ENCODE measurements around the gene RSRC1. TPM values are rescaled to one million over a fixed set of nuclear protein-coding genes. Genes with fewer than 3 reads are reported as not detected.
"Not testable (repeated sequence)": the region's sequence is repeated elsewhere in the genome, so short reads cannot be mapped to it uniquely, and the experiment has no call there.

Gene RSRC1
- total RNA-seq, 2 donors from 2014 or later, result 28.5 to 32.0 TPM

DNA sequence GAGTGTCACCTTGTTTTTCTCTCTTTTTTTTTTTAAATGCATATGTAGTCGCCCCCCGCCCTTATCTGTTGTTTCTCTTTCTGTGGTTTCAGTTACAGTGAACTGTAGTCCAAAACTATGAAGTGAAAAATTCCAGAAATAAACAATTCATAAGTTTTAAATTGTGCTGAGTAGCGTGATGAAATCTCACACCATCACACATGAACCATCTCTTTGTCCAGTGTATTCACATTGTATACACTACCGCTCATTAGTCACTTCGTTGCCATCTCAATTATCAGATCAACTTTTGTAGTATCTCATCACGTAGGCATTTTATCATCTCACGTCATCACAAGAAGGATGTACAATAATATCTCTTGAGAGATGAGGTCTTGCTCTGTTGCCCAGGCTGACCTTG lies 398.6 kb downstream of the RSRC1 start:
- TF ChIP-seq, protein P1, sequence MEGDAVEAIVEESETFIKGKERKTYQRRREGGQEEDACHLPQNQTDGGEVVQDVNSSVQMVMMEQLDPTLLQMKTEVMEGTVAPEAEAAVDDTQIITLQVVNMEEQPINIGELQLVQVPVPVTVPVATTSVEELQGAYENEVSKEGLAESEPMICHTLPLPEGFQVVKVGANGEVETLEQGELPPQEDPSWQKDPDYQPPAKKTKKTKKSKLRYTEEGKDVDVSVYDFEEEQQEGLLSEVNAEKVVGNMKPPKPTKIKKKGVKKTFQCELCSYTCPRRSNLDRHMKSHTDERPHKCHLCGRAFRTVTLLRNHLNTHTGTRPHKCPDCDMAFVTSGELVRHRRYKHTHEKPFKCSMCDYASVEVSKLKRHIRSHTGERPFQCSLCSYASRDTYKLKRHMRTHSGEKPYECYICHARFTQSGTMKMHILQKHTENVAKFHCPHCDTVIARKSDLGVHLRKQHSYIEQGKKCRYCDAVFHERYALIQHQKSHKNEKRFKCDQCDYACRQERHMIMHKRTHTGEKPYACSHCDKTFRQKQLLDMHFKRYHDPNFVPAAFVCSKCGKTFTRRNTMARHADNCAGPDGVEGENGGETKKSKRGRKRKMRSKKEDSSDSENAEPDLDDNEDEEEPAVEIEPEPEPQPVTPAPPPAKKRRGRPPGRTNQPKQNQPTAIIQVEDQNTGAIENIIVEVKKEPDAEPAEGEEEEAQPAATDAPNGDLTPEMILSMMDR (IDR thresholded peaks at IDR 0.05), result no peak
- Histone ChIP-seq H3K27ac (no peak overlapping the region), H3K27me3 (no peaks in the 10 kb centered on the region), H3K9ac (ENCODE audit: low read depth in 2 of 2, low read length in 2 of 2) (no peak overlapping the region), H3K4me1 (no peaks in the 10 kb centered on the region), H3K4me3 (no peak overlapping the region), H3K36me3 (no peaks in the 10 kb centered on the region), H3K9me3 (no peaks in the 10 kb centered on the region)
- intact Hi-C loops (cut with DNase I), result no loop called here
- DNase-seq, result no peak

DNA sequence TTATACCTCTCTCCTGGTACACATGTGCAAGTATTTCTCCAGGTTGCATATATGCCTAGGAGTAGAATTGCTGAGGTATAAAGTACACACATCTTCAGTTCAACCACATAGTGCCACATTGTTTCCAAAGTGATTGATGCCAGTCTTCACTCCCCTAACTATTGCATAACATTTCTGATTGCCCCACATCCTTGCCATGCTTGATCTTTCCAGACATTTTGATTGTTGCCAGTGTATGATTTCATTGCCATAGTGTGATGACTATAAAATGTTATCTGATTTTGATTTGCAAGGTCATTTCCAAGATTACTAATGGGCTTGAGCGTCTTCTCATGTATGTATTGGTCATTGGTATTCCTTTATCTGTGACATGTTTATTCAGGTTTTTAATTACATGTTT lies 400.0 kb downstream of the RSRC1 start:
- H3K4me3 ChIP-seq, result no peak overlapping the region
- DNase-seq, result no peak
- H3K27me3 ChIP-seq, result no peaks in the 10 kb centered on the region
- H3K27ac ChIP-seq, result no peak overlapping the region
- H3K9me3 ChIP-seq, result no peaks in the 10 kb centered on the region
- intact Hi-C loops (cut with DNase I), result no loop called here
- no peak overlapping the region for H3K9ac ChIP-seq (ENCODE audit: low read depth in 2 of 2, low read length in 2 of 2)
- no peaks in the 10 kb centered on the region for H3K36me3 ChIP-seq
- no peaks in the 10 kb centered on the region for H3K4me1 ChIP-seq
- TF ChIP-seq, protein P1 (IDR thresholded peaks at IDR 0.05), result no peak

DNA sequence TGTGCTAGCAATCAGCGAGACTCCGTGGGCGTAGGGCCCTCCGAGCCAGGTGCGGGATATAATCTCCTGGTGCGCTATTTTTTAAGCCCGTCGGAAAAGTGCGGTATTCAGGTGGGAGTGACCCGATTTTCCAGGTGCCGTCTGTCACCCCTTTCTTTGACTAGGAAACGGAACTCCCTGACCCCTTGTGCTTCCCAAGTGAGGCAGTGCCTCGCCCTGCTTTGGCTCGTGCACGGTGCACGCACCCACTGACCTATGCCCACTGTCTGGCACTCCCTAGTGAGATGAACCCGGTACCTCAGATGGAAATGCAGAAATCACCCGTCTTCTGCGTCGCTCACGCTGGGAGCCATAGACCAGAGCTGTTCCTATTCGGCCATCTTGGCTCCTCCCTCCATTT lies 406.8 kb downstream of the RSRC1 start:
- H3K4me1 ChIP-seq; H3K27ac ChIP-seq; H3K36me3 ChIP-seq; H3K4me3 ChIP-seq; intact Hi-C loops (cut with DNase I); H3K9ac ChIP-seq (ENCODE audit: low read depth in 2 of 2, low read length in 2 of 2); H3K27me3 ChIP-seq; H3K9me3 ChIP-seq; DNase-seq: not testable (repeated sequence)

DNA sequence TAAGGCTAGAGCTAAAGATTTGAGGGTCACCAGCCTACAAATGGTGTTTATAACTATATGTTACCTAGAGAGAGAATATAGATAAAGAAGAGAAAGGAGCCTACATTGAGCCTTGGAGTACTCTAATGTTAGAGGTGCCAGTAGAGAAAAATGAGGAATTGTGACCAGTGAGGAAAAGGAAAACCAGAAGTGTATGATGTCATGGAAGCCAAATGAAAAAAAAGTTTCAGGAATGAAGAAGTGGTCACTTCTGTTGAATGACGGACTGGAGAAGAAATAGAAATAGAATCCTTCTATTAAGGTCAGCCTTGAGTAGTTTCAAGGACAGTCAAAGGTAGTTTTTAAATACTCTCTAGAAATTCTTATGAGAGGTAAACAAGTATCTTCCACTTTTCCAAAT lies 409.9 kb downstream of the RSRC1 start:
- Histone ChIP-seq H3K36me3 (no peaks in the 10 kb centered on the region), H3K4me1 (no peaks in the 10 kb centered on the region), H3K9ac (ENCODE audit: low read depth in 2 of 2, low read length in 2 of 2) (no peak overlapping the region), H3K9me3 (no peaks in the 10 kb centered on the region), H3K27ac (no peak overlapping the region), H3K27me3 (no peaks in the 10 kb centered on the region), H3K4me3 (no peak overlapping the region)
- TF ChIP-seq, protein P1 (IDR thresholded peaks at IDR 0.05), result no peak
- no peak for DNase-seq
- intact Hi-C loops (cut with DNase I), result no loop called here

DNA sequence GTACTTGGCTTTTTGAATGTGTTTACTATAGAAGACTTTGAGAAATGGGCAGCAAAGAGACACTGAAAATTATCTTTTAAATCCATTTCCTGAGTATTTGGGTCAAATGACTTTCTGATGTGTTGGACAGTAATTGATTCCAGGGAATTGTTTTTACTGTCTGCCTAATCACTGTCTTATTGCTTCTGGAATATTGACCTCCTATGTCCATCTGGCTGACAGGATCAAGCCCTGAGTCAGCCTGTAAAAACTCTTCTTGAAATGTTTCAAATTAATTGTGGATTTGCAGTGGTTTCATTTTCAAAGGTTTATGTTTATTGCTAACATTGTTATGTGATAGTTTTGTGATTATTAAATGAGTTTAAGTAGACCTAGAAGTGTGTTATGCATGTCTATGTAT lies 410.5 kb downstream of the RSRC1 start:
- H3K9me3 ChIP-seq, result no peaks in the 10 kb centered on the region
- H3K9ac ChIP-seq (ENCODE audit: low read depth in 2 of 2, low read length in 2 of 2), result no peak overlapping the region
- H3K27ac ChIP-seq, result no peak overlapping the region
- DNase-seq, result no peak
- no peaks in the 10 kb centered on the region for H3K36me3 ChIP-seq
- H3K27me3 ChIP-seq, result no peaks in the 10 kb centered on the region
- H3K4me3 ChIP-seq, result no peak overlapping the region
- intact Hi-C loops (cut with DNase I), result no loop called here
- H3K4me1 ChIP-seq, result no peaks in the 10 kb centered on the region
- TF ChIP-seq, protein P1 (IDR thresholded peaks at IDR 0.05), result no peak

DNA sequence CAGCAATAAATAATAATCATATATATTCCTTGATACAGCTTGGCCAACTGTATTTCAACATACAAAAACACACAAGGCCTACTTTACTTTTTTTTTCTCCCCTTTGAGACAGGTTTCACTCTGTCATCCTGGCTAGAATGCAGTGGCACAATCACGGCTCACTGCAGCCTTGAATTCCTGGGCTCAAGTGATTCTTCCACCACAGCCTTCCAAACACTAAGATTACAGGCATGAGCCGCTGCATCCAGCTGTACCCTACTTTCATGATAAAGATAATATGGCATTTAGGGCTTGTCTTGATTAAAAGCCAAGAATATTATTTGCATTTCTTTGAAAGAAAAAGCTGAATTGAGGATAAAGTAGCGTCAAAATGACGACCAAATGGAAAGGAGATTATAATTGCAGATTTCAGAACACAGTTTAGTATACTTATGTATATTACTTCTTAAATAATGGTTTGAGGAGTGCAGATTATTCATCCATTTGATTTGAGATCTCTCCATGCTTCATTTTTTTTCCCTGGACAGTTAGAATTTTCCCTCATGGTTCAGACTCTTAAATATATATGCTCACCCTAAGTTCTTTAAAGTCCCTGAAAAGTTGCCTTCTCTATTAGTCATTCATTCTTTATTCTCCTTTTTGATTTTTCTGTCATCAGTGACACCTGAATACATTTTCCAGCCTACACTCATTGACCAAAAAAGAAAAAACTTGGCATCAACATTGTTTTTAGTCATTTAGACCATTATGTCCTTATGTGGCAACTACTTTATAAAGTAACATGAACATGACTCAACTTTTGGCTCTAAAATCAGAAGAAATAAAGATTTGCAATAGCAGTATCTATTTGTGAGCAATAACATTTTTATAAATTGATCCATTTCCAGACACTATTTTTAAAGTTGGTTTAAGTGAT lies 412.6 kb downstream of the RSRC1 start:
- no peaks in the 10 kb centered on the region for H3K9me3 ChIP-seq
- TF ChIP-seq, protein P1 (IDR thresholded peaks at IDR 0.05), result no peak
- H3K36me3 ChIP-seq, result no peaks in the 10 kb centered on the region
- no peaks in the 10 kb centered on the region for H3K4me1 ChIP-seq
- no peak overlapping the region for H3K27ac ChIP-seq
- H3K4me3 ChIP-seq, result no peak overlapping the region
- intact Hi-C loops (cut with DNase I), result no loop called here
- no peak overlapping the region for H3K9ac ChIP-seq (ENCODE audit: low read depth in 2 of 2, low read length in 2 of 2)
- no peaks in the 10 kb centered on the region for H3K27me3 ChIP-seq
- no peak for DNase-seq
